A673 (cell line): ENCODE measurements around the gene NTRK3. TPM values are rescaled to one million over a fixed set of nuclear protein-coding genes. Genes with fewer than 3 reads are reported as not detected.

Source experiments
- BruUV-seq: library from RNA; stranded (reverse); fragments of 400-500 nt; replicated peaks from 2 replicates; lab custom pipeline; 2021; lab: Mats Ljungman, UMichigan
- CTCF ChIA-PET: fragments of 300-600 bp; sonication (Branson Sonifier 250); formaldehyde crosslinking; loops from one replicate; lab custom pipeline; 2022; ENCODE audit warnings: antibody characterized with exemption; lab: Charles Lee
- POLR2A ChIA-PET: fragments of 300-600 bp; sonication (Branson Sonifier 250); formaldehyde crosslinking; loops from one replicate; lab custom pipeline; 2022; ENCODE audit warnings: antibody characterized with exemption; ENCODE audit not compliant: low non-redundant PET; lab: Charles Lee
- DNase-seq: peaks from one replicate; pipeline ENCODE4 v3.0.0-alpha.2; 2015; ENCODE audit warnings: low spot score
- H3K27ac ChIP-seq: fragments of 200-600 bp; sonication (generic); 2 replicates; pipeline ENCODE4 v1.5.1; 2016; ENCODE audit warnings: mixed run types, low read depth, mild to moderate bottlenecking, mixed read lengths, antibody characterized with exemption, low read length; ENCODE audit not compliant: poor library complexity, severe bottlenecking
- H3K27me3 ChIP-seq: fragments of 200-600 bp; sonication (generic); replicated peaks from 2 replicates; pipeline ENCODE4 v1.6.1; 2017; ENCODE audit warnings: mixed run types, low read depth, mild to moderate bottlenecking, mixed read lengths, antibody characterized with exemption, low read length; ENCODE audit not compliant: insufficient read depth, poor library complexity
- H3K36me3 ChIP-seq: fragments of 200-600 bp; sonication (generic); 2 replicates; pipeline ENCODE4 v1.6.1; 2016; ENCODE audit warnings: mixed run types, mild to moderate bottlenecking, mixed read lengths, antibody characterized with exemption, low read length; ENCODE audit not compliant: insufficient read depth, poor library complexity, severe bottlenecking
- H3K4me1 ChIP-seq: fragments of 200-600 bp; sonication (generic); 2 replicates; pipeline ENCODE4 v1.6.1; 2017; ENCODE audit warnings: mixed run types, mild to moderate bottlenecking, mixed read lengths, antibody characterized with exemption, low read length; ENCODE audit not compliant: insufficient read depth, poor library complexity, severe bottlenecking
- H3K4me3 ChIP-seq: fragments of 200-600 bp; sonication (generic); 2 replicates; pipeline ENCODE4 v1.5.1; 2016; ENCODE audit warnings: low read depth, mixed run types, mild to moderate bottlenecking, mixed read lengths, low read length; ENCODE audit not compliant: poor library complexity, severe bottlenecking
- H3K9me3 ChIP-seq: fragments of 200-600 bp; sonication (generic); 2 replicates; pipeline ENCODE4 v1.6.1; 2016; ENCODE audit warnings: mixed run types, low read depth, mild to moderate bottlenecking, mixed read lengths, antibody characterized with exemption, low read length; ENCODE audit not compliant: poor library complexity, severe bottlenecking
- EZH2 ChIP-seq: fragments of 200-600 bp; sonication (generic); IDR thresholded peaks from 2 replicates; pipeline ENCODE4 v1.6.1; 2017; ENCODE audit warnings: borderline replicate concordance, low read depth, mild to moderate bottlenecking, mixed read lengths, antibody characterized with exemption, low read length; ENCODE audit not compliant: poor library complexity, severe bottlenecking
- intact Hi-C: fragments of 100-400 bp; cut with micrococcal nuclease; formaldehyde crosslinking; loops from one replicate; pipeline ENCODE4 v1.10.0; 2022; ENCODE audit not compliant: unreplicated experiment
- total RNA-seq: library from RNA; stranded (reverse); gene quantifications from 2 replicates; pipeline ENCODE4 v1.2.3, GENCODE V29; 2021
- TF ChIP-seq, protein P1 (sequence below): fragments of 300-800, 200-600 bp; sonication (generic); conservative IDR thresholded peaks from 2 replicates; pipeline ENCODE4 v1.5.1; 2017; ENCODE audit warnings: low read depth, mild to moderate bottlenecking, antibody characterized with exemption, low read length, moderate library complexity, mixed read lengths

Gene NTRK3
- total RNA-seq, 1 experiment from 2014 or later = not detected

- Histone ChIP-seq H3K27ac (no peak overlapping the region), H3K4me1 (no peaks in the 10 kb centered on the region), H3K4me3 (no peak overlapping the region), H3K27me3 (no peaks in the 10 kb centered on the region), H3K36me3 (no peaks in the 10 kb centered on the region), H3K9me3 (no peaks in the 10 kb centered on the region)
- ChIA-PET POLR2A (no interaction called here), CTCF (no interaction called here)
- no peak for DNase-seq
- TF ChIP-seq, protein P1, sequence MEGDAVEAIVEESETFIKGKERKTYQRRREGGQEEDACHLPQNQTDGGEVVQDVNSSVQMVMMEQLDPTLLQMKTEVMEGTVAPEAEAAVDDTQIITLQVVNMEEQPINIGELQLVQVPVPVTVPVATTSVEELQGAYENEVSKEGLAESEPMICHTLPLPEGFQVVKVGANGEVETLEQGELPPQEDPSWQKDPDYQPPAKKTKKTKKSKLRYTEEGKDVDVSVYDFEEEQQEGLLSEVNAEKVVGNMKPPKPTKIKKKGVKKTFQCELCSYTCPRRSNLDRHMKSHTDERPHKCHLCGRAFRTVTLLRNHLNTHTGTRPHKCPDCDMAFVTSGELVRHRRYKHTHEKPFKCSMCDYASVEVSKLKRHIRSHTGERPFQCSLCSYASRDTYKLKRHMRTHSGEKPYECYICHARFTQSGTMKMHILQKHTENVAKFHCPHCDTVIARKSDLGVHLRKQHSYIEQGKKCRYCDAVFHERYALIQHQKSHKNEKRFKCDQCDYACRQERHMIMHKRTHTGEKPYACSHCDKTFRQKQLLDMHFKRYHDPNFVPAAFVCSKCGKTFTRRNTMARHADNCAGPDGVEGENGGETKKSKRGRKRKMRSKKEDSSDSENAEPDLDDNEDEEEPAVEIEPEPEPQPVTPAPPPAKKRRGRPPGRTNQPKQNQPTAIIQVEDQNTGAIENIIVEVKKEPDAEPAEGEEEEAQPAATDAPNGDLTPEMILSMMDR = no peak
- TF ChIP-seq EZH2 = no peak
- BruUV-seq = no TSS peak
- intact Hi-C loops = loop anchor here (10.0 kb wide), 1 partner anchor 1328 kb away; no protein-coding TSS in a partner anchor
Measured at GRCh38 chr15:88242586-88243555, 13.7 kb downstream of the NTRK3 start.

GRCh38 chr15:88241461-88241860 lies 15.1 kb downstream of the NTRK3 start:
- POLR2A ChIA-PET = no interaction called here
- TF ChIP-seq EZH2 = no peak
- TF ChIP-seq, protein P1 = no peak

GRCh38 chr15:88241060-88241459 lies 15.5 kb downstream of the NTRK3 start:
- Histone ChIP-seq H3K4me1 (no peaks in the 10 kb centered on the region), H3K27me3 (no peaks in the 10 kb centered on the region), H3K27ac (no peak overlapping the region), H3K4me3 (no peak overlapping the region), H3K36me3 (no peaks in the 10 kb centered on the region), H3K9me3 (no peaks in the 10 kb centered on the region)
- ChIA-PET POLR2A (no interaction called here), CTCF (no interaction called here)
- DNase-seq = no peak
- TF ChIP-seq EZH2 = no peak
- intact Hi-C loops = loop anchor here (10.0 kb wide), 1 partner anchor 1326 kb away; no protein-coding TSS in a partner anchor
- BruUV-seq = no TSS peak

More at GRCh38 chr15:88241461-88241860, 15.1 kb downstream of the NTRK3 start:
- intact Hi-C loops = loop anchor here (10.0 kb wide), 1 partner anchor 1327 kb away; no protein-coding TSS in a partner anchor
- H3K9me3 ChIP-seq = no peaks in the 10 kb centered on the region
- H3K36me3 ChIP-seq = no peaks in the 10 kb centered on the region
- H3K27ac ChIP-seq = no peak overlapping the region
- no peak for DNase-seq
- CTCF ChIA-PET = no interaction called here
- no peaks in the 10 kb centered on the region for H3K4me1 ChIP-seq
- no peak overlapping the region for H3K4me3 ChIP-seq
- H3K27me3 ChIP-seq = no peaks in the 10 kb centered on the region
- BruUV-seq = no TSS peak
